HepG2 (cell line): Measurements from ENCODE around the gene C3orf70. TPM values are rescaled to one million over a fixed set of nuclear protein-coding genes. Genes with fewer than 3 reads are reported as not detected.

Source experiments
- ATAC-seq: fragments of 200-7000 bp; cut with Tn5 transposase; 3 replicates; pipeline ENCODE4 v1.9.1; 2020; ENCODE audit warnings: mild to moderate bottlenecking, moderate library complexity
- BruUV-seq: library from RNA; stranded (reverse); fragments of 400-500 nt; replicated peaks from 2 replicates; lab custom pipeline; 2021; lab: Mats Ljungman, UMichigan
- CTCF ChIA-PET: fragments of 300-600 bp; formaldehyde crosslinking; extraction: SDS; loops from one replicate; lab custom pipeline; 2021; ENCODE audit warnings: low total read pairs, inconsistent platforms, low intra/inter-chr PET ratio; lab: Yijun Ruan, JAX
- POLR2A ChIA-PET: fragments of 350-600 bp; sonication (Branson Sonifier 250); formaldehyde crosslinking; loops from one replicate; lab custom pipeline; 2020; ENCODE audit warnings: antibody characterized with exemption, inconsistent platforms; lab: Yijun Ruan, JAX
- DNase-seq: peaks from one replicate; pipeline ENCODE4 v3.0.0-alpha.2; 2015; ENCODE audit warnings: low spot score
- FAIRE-seq: peaks from 3 replicates; lab custom pipeline; 2011; peaks lifted over from hg19 to GRCh38; lab: Jason Lieb, UNC
- H2AFZ ChIP-seq: one replicate; pipeline ENCODE4 v1.6.1; 2011; ENCODE audit warnings: low read length, inconsistent platforms
- H3K27ac ChIP-seq: fragments of 300-600 bp; 3 replicates; pipeline ENCODE4 v1.8.0; 2011; ENCODE audit warnings: mixed run types, mild to moderate bottlenecking, mixed read lengths, low read length, inconsistent platforms; ENCODE audit not compliant: insufficient read depth; ENCODE audit errors: extremely low read length
- H3K27me3 ChIP-seq, 2 experiments: fragments of 200-600 bp in 1 of 2; 2 replicates in 1 of 2; 3 replicates in 1 of 2; pipeline versions ENCODE4 v1.6.0 to v1.8.0; 2011; ENCODE audit warnings: low read length in 2 of 2, mild to moderate bottlenecking in 2 of 2, moderate library complexity in 2 of 2, inconsistent platforms in 1 of 2; ENCODE audit not compliant: insufficient read depth in 2 of 2, control insufficient read depth in 1 of 2
- H3K36me3 ChIP-seq, 2 experiments: fragments of 200-600 bp in 1 of 2; replicated peaks in 1 of 2; 2 replicates in 1 of 2; 3 replicates in 1 of 2; pipeline versions ENCODE4 v1.5.1 to v1.8.0; 2011; ENCODE audit warnings: low read length in 2 of 2, inconsistent platforms in 1 of 2; ENCODE audit not compliant: insufficient read depth in 2 of 2, control insufficient read depth in 1 of 2
- H3K4me1 ChIP-seq: 2 replicates; pipeline ENCODE4 v1.5.1; 2012; ENCODE audit warnings: low read length, inconsistent platforms; ENCODE audit not compliant: insufficient read depth
- H3K4me2 ChIP-seq: 2 replicates; pipeline ENCODE4 v1.6.0; 2011; ENCODE audit warnings: low read depth, low read length, inconsistent platforms
- H3K4me3 ChIP-seq, 3 experiments: fragments of 200-600 bp in 1 of 3; sonication (generic), shearing (Covaris generic) in 1 of 3; replicated peaks in 1 of 3; 2 replicates each; pipeline ENCODE4 v1.5.1; 2011 to 2016; ENCODE audit warnings: low read length in 3 of 3, inconsistent platforms in 2 of 3, low read depth in 2 of 3, mild to moderate bottlenecking in 2 of 3, control low read depth in 1 of 3, mixed read lengths in 1 of 3; ENCODE audit not compliant: insufficient read depth in 1 of 3
- H3K79me2 ChIP-seq: one replicate; pipeline ENCODE4 v1.6.1; 2011; ENCODE audit warnings: low read length, inconsistent platforms; ENCODE audit not compliant: insufficient read depth
- H3K9ac ChIP-seq: 2 replicates; pipeline ENCODE4 v1.6.0; 2011; ENCODE audit warnings: mild to moderate bottlenecking, low read depth, low read length, inconsistent platforms; ENCODE audit not compliant: insufficient read depth
- H3K9me3 ChIP-seq: 2 replicates; pipeline ENCODE4 v1.5.1; 2012; ENCODE audit warnings: mild to moderate bottlenecking, low read length
- H4K20me1 ChIP-seq: 2 replicates; pipeline ENCODE4 v1.6.0; 2011; ENCODE audit warnings: inconsistent platforms, mild to moderate bottlenecking, low read length, moderate library complexity; ENCODE audit not compliant: insufficient read depth
- ARID5B ChIP-seq: IDR thresholded peaks from 2 replicates; pipeline ENCODE4 v1.4.0; 2020; ENCODE audit warnings: mild to moderate bottlenecking, missing genetic modification reagents
- BCL6 ChIP-seq: IDR thresholded peaks from 2 replicates; pipeline ENCODE4 v1.6.1; 2016; ENCODE audit warnings: missing genetic modification reagents, missing compliant biosample characterization
- CBX5 ChIP-seq: sonication (generic); formaldehyde crosslinking; IDR thresholded peaks from 2 replicates; pipeline ENCODE4 v1.4.0; 2020; ENCODE audit warnings: missing genetic modification reagents, borderline replicate concordance
- HMG20A ChIP-seq: IDR thresholded peaks from 2 replicates; pipeline ENCODE4 v1.6.1; 2016; ENCODE audit warnings: borderline replicate concordance
- KDM6A ChIP-seq: IDR thresholded peaks from 2 replicates; pipeline ENCODE4 v1.6.1; 2016; ENCODE audit warnings: low read depth
- PATZ1 ChIP-seq: sonication (generic); formaldehyde crosslinking; IDR thresholded peaks from 2 replicates; pipeline ENCODE4 v1.4.0; 2020; ENCODE audit warnings: missing genetic modification reagents
- PHF8 ChIP-seq: sonication (generic); formaldehyde crosslinking; IDR thresholded peaks from 2 replicates; pipeline ENCODE4 v1.5.0; 2020; ENCODE audit warnings: missing genetic modification reagents
- POGK ChIP-seq: sonication (generic); formaldehyde crosslinking; conservative IDR thresholded peaks from 2 replicates; pipeline ENCODE4 v1.8.0; 2022; ENCODE audit warnings: mild to moderate bottlenecking, moderate library complexity, missing genetic modification reagents
- REPIN1 ChIP-seq: sonication (generic); formaldehyde crosslinking; IDR thresholded peaks from 2 replicates; pipeline ENCODE4 v1.8.0; 2022; ENCODE audit warnings: missing genetic modification reagents, low read depth, mild to moderate bottlenecking, borderline replicate concordance
- XRCC5 ChIP-seq: fragments of 200-400 bp; formaldehyde crosslinking; optimal IDR thresholded peaks from 2 replicates; pipeline ENCODE3; 2017; ENCODE audit warnings: mild to moderate bottlenecking, low read length
- ZKSCAN1 ChIP-seq: fragments of 150-350 bp; IDR thresholded peaks from 2 replicates; pipeline ENCODE4 v1.6.1; 2014; ENCODE audit warnings: low read length
- ZNF788 ChIP-seq: sonication (generic); formaldehyde crosslinking; IDR thresholded peaks from 2 replicates; pipeline ENCODE4 v1.5.0; 2020; ENCODE audit warnings: mild to moderate bottlenecking, missing genetic modification reagents, borderline replicate concordance
- WGBS: methylation state at CpG from one replicate; pipeline ENCODE4 v1.1.6; 2017; ENCODE audit warnings: low lambda C conversion rate; 5-methylcytosine and 5-hydroxymethylcytosine counted together
- in situ Hi-C: cut with HindIII; loops from 2 replicates; pipeline ENCODE4 v1.10.0; 2017; ENCODE audit warnings: low pct_unique_long_range_greater_than_20kb; ENCODE audit not compliant: extremely low pct_ligation_motif_present
- intact Hi-C: fragments of 100-400 bp; cut with micrococcal nuclease; formaldehyde crosslinking; loops from one replicate; pipeline ENCODE4 v1.10.0; 2022; ENCODE audit not compliant: unreplicated experiment
- polyA plus RNA-seq, 8 experiments: library from polyadenylated mRNA; depleted of rRNA in 3 of 8; stranded (reverse) in 7 of 8; unstranded in 1 of 8; fragments of >200 nt; fragmentation: Illumina TruSeq in 4 of 8; extraction: Trizol in 4 of 8; gene quantifications; 2 replicates each; pipeline versions ENCODE4 v1.2.1 to v1.2.3, GENCODE V29; 2011 to 2016; ENCODE audit warnings: low read depth in 4 of 8, missing spikeins in 1 of 8, mixed read lengths in 1 of 8; ENCODE audit not compliant: insufficient read depth in 1 of 8
- total RNA-seq, 5 experiments: library from RNA; depleted of rRNA; stranded (reverse); fragments of >200 nt; fragmentation: Illumina TruSeq; extraction: Trizol; gene quantifications; 2 replicates each; pipeline ENCODE4 v1.2.3, GENCODE V29; 2016; ENCODE audit warnings: low read depth in 1 of 5

C3orf70 gene
- total and polyA plus RNA-seq, 2 of the 13 experiments (the other 11 are each of a cell fraction or from before 2014, with no cell fraction given), result 0.79 to 2.4 TPM

- H3K4me1 ChIP-seq, result peaks cover 26% of the 10 kb centered on the region
- H2AFZ ChIP-seq, result peak overlapping the region; percentile 72
- POLR2A ChIA-PET, result interaction anchor here (0.7 to 1.0 kb wide), 2 partner anchors 25 to 105 kb away, joined by 3 to 9 read pairs; no protein-coding TSS in a partner anchor
- peak; percentile 61 for FAIRE-seq
- peaks cover 0 to 1% of the 10 kb centered on the region in 2 experiments; a peak in 2 of 5 replicates for H3K27me3 ChIP-seq
- CTCF ChIA-PET, result interaction anchor here (0.7 to 4.4 kb wide), 2 partner anchors 106 to 196 kb away, joined by 3 to 38 read pairs; no protein-coding TSS in a partner anchor
- H3K36me3 ChIP-seq, result no peaks in the 10 kb centered on the region
- no peaks in the 10 kb centered on the region for H3K79me2 ChIP-seq
- H3K27ac ChIP-seq, result no peak overlapping the region
- 55% methylated on average over 20 of the region's 22 CpGs for WGBS
- H3K9ac ChIP-seq, result peak overlapping the region; percentile 35
- intact Hi-C loops (loop anchor here (1.0 to 2.0 kb wide), 3 partner anchors 32 to 196 kb away; no protein-coding TSS in a partner anchor), in situ Hi-C loops (loop anchor here (5.0 kb wide), 1 partner anchor 107 kb away; no protein-coding TSS in a partner anchor)
- peak overlapping the region; percentile 8 to 42 (median 11); a peak in 3 of 6 replicates for H3K4me3 ChIP-seq
- peak; percentile 97 for ATAC-seq
- H3K9me3 ChIP-seq, result no peaks in the 10 kb centered on the region
- no TSS peak for BruUV-seq
- DNase-seq, result peak; percentile 73
- peak overlapping the region; percentile 64 for H3K4me2 ChIP-seq
- H4K20me1 ChIP-seq, result no peaks in the 10 kb centered on the region
- TF ChIP-seq ZKSCAN1, result no peak
- no peak for TF ChIP-seq REPIN1
- TF ChIP-seq ARID5B (CRISPR knock-in tag), result 0 out of 2 replicates have a peak, but pooled peaks have one; percentile 12
- peak; percentile 60; the same call in 1 of the 2 replicates for TF ChIP-seq ZNF788 (CRISPR knock-in tag)
- 0 out of 2 replicates have a peak, but pooled peaks have one; percentile 31 for TF ChIP-seq POGK (CRISPR knock-in tag)
- 0 out of 2 replicates have a peak, but pooled peaks have one; percentile 15 for TF ChIP-seq CBX5 (CRISPR knock-in tag)
- TF ChIP-seq KDM6A, result no peak
- TF ChIP-seq PATZ1, result 0 out of 2 replicates have a peak, but pooled peaks have one; percentile 20
- no peak for TF ChIP-seq HMG20A (CRISPR knock-in tag)
- TF ChIP-seq XRCC5, result peak; percentile 63
- 0 out of 2 replicates have a peak, but pooled peaks have one; percentile 4 for TF ChIP-seq PHF8 (CRISPR knock-in tag)
- TF ChIP-seq BCL6 (CRISPR knock-in tag), result peak; percentile 17; the same call in 1 of the 2 replicates
Observed at GRCh38 chr3:185070491-185071286, 82.2 kb downstream of the C3orf70 start.
